AG09319 (cell line): Measurements from ENCODE around the gene PCDH9.

Experiments used
- DNase-seq: peaks from one replicate; pipeline ENCODE4 v3.0.0-alpha.2; 2010; ENCODE audit warnings: low read depth; ENCODE audit errors: extremely low read depth
- TF ChIP-seq, protein P1 (sequence below): IDR thresholded peaks from 2 replicates; pipeline ENCODE4 v1.5.1; 2011; ENCODE audit warnings: low read depth, mild to moderate bottlenecking, inconsistent platforms, low read length, moderate library complexity

The PCDH9 gene

DNA sequence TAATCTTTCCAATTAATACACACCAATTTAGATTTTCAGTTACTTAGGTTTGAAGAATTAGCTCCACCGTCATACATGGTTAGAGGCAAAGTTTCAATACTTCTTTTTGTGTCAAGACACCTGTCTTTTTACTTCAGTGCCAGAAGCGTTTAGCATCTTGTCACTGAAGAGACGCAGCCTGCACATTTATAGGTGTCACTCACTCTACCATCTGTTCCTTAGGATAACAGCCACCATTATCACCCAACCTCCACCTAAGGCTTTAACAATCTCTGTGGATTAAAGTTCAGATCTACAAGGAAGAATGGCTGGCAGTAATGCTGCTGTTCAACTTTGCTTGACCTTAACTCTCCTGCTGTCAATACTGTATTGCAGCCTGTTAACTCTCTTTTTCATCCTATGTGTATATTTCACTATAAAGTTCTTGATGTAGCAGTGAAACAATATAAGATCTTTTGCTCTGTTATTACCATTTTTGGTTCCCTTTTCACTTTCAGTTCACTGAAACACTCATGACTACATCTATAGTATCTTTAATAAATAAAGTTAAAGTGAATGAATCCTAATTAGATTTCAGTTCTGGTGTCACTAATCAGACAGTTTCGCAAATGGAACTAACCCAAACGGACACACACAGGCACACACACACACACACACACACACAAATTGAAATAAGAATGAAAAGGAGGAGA is 435.6 kb downstream of the PCDH9 start:
- TF ChIP-seq, protein P1, sequence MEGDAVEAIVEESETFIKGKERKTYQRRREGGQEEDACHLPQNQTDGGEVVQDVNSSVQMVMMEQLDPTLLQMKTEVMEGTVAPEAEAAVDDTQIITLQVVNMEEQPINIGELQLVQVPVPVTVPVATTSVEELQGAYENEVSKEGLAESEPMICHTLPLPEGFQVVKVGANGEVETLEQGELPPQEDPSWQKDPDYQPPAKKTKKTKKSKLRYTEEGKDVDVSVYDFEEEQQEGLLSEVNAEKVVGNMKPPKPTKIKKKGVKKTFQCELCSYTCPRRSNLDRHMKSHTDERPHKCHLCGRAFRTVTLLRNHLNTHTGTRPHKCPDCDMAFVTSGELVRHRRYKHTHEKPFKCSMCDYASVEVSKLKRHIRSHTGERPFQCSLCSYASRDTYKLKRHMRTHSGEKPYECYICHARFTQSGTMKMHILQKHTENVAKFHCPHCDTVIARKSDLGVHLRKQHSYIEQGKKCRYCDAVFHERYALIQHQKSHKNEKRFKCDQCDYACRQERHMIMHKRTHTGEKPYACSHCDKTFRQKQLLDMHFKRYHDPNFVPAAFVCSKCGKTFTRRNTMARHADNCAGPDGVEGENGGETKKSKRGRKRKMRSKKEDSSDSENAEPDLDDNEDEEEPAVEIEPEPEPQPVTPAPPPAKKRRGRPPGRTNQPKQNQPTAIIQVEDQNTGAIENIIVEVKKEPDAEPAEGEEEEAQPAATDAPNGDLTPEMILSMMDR: no peak
- no peak for DNase-seq

DNA sequence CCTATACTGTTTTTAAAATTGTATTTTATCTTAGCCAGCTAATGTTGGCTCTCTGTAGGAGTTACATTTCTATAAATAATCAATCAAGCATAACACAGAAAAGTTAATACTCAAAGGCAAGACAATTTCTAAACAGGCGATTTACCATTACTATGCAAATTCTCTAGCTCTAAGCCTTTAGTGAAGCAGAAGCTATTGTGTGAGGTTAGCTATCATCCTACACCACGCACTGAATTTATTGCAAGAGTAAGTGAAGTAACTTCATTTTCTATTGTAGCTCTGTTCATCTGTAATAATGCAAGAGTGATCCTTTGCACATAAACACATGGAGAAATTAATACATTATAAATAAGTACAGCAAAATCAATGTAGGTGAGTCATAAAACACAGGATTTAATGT is 439.3 kb downstream of the PCDH9 start:
- TF ChIP-seq, protein P1: no peak
- no peak for DNase-seq

DNA sequence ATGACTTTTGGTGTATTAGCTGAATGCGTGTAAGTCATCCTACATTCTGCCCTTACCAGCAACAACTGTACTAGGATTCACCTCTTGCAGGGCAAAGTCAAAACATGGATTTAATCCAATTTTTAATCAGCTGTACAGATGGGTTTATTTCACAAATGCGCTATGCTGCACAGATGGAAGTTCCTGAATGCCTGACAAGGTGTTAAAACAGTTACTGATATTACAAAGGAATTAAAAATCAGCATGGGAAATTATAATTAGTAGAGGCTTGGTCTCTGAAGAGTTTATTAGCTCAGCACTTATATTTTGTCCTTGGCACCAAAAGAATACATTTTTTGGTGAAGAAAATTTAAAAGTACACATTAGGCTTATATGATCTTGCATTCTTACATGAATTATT is 448.9 kb downstream of the PCDH9 start:
- TF ChIP-seq, protein P1: no peak
- DNase-seq: no peak

DNA sequence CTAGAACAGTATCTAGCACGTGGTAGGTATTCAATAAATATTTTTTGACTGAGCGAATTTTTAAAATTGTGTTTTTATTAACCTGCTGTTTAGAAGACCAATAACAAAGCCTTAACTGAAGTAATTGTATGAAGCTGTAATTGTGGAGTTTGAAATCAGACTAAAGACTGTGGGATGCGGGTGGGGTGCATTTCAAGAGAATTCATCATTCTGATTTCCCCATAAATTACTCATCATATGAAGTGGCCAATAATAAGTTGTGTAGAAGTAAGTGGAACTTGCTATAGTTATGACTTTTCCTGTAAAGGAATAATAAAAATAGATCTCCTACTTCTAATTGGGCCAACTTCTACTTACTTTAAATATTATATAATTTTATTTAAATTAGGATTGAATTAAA is 449.3 kb downstream of the PCDH9 start:
- no peak for DNase-seq
- TF ChIP-seq, protein P1: no peak

DNA sequence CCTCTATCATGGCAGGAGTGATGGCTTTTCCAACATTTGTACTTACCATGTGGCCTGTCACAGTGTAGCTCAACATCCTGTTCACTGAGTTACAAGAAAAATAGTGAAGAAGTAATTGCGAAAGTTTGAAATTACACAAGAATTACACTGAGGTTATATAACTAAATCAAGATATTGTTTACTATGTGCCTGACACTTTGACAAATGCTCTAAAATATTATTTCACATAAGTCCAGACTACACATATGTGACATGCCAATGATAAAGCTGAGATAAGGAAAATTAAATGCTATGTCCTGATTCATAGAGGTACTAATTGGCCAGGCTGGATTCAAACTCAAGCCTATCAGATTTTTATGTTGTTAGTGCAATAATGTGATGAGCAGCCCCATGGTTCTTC is 451.7 kb downstream of the PCDH9 start:
- no peak for DNase-seq
- TF ChIP-seq, protein P1: no peak

DNA sequence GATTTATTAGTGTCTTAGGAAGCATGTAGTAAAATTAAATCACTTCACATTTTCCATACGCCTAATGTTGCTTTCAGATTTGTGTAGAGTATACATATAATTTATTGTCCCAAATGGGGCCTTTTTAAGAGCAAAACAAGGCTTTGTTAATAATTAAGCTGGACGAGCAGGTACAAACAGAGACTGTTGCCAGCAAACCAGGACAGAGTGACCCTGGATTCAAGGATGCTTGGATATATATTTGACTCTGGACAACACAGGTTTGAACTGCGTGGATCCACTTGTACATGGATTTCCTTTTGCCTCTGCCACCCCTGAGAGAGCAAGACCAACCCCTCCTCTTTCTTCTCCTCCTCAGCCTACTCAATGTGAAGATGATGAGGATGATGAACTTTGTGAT is 454.9 kb downstream of the PCDH9 start:
- DNase-seq: no peak
- TF ChIP-seq, protein P1: no peak

DNA sequence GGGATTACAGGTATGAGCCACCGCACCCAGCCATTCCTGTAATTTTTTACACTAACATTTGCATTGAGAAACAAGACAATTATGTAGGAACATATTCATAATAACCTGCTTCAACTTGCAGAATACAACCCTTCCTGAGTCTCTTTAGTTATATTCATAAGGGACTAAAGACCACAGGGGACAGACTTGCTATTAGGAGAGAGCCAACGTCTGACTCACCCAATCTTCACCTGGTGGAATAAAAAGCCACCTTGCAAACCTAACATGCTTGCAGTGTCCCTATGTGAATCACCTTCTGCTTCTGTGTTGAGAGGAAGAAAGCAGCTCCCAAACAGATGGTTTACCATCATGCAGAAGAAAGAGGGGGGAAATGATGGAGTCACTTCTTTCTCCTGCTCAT is 456.1 kb downstream of the PCDH9 start:
- TF ChIP-seq, protein P1: no peak
- no peak for DNase-seq
